Keratinocyte (primary cell): Measurements from ENCODE around the gene STUB1. TPM values are rescaled to one million over a fixed set of nuclear protein-coding genes. Genes with fewer than 3 reads are reported as not detected.

Experiments used
- DNase-seq: peaks from one replicate; pipeline ENCODE4 v3.0.0-alpha.2; 2011; ENCODE audit warnings: low read depth, missing footprints, low spot score
- FAIRE-seq: peaks from 2 replicates; lab custom pipeline; 2011; peaks lifted over from hg19 to GRCh38; lab: Jason Lieb, UNC
- H2AFZ ChIP-seq: 2 replicates; pipeline ENCODE4 v1.6.0; 2012; ENCODE audit warnings: low read length, control low read depth, inconsistent platforms; ENCODE audit not compliant: control insufficient read depth
- H3K27ac ChIP-seq: 2 replicates; pipeline ENCODE4 v1.5.1; 2011; ENCODE audit warnings: low read length; ENCODE audit not compliant: control insufficient read depth, insufficient read depth
- H3K27me3 ChIP-seq: 3 replicates; pipeline ENCODE4 v1.6.0; 2011; ENCODE audit warnings: low read length; ENCODE audit not compliant: control insufficient read depth, insufficient read depth; ENCODE audit errors: extremely low read depth
- H3K36me3 ChIP-seq, 2 experiments: 2 replicates in 1 of 2; 3 replicates in 1 of 2; pipeline ENCODE4 v1.5.1; 2011; ENCODE audit warnings: low read length in 2 of 2, mild to moderate bottlenecking in 1 of 2; ENCODE audit not compliant: control insufficient read depth in 2 of 2, insufficient read depth in 2 of 2; ENCODE audit errors: extremely low read depth in 1 of 2
- H3K4me1 ChIP-seq: 3 replicates; pipeline ENCODE4 v1.5.1; 2011; ENCODE audit warnings: low read length; ENCODE audit not compliant: control insufficient read depth, insufficient read depth; ENCODE audit errors: extremely low read depth
- H3K4me2 ChIP-seq: 3 replicates; pipeline ENCODE4 v1.6.0; 2011; ENCODE audit warnings: low read depth, low read length; ENCODE audit not compliant: control insufficient read depth, insufficient read depth; ENCODE audit errors: extremely low read depth
- H3K4me3 ChIP-seq, 3 experiments: fragments of 200-600 bp in 1 of 3; sonication (generic) in 1 of 3; 2 replicates in 2 of 3; 3 replicates in 1 of 3; pipeline ENCODE4 v1.5.1; 2011 to 2016; ENCODE audit warnings: low read length in 3 of 3, mild to moderate bottlenecking in 3 of 3, control low read depth in 2 of 3, inconsistent platforms in 1 of 3, low read depth in 1 of 3, mixed read lengths in 1 of 3, mixed run types in 1 of 3, moderate library complexity in 1 of 3; ENCODE audit not compliant: control insufficient read depth in 2 of 3, insufficient read depth in 2 of 3; ENCODE audit errors: extremely low read depth in 1 of 3
- H3K79me2 ChIP-seq: 2 replicates; pipeline ENCODE4 v1.6.0; 2012; ENCODE audit warnings: low read length; ENCODE audit not compliant: control insufficient read depth, insufficient read depth
- H3K9ac ChIP-seq: 3 replicates; pipeline ENCODE4 v1.6.0; 2011; ENCODE audit warnings: low read length; ENCODE audit not compliant: control insufficient read depth, insufficient read depth; ENCODE audit errors: extremely low read depth
- H3K9me1 ChIP-seq: 3 replicates; pipeline ENCODE4 v1.6.0; 2011; ENCODE audit warnings: low read length; ENCODE audit not compliant: control insufficient read depth, insufficient read depth; ENCODE audit errors: extremely low read depth
- H3K9me3 ChIP-seq: 2 replicates; pipeline ENCODE4 v1.5.1; 2012; ENCODE audit warnings: low read depth, low read length; ENCODE audit not compliant: control insufficient read depth
- H4K20me1 ChIP-seq: 3 replicates; pipeline ENCODE4 v1.6.0; 2011; ENCODE audit warnings: low read length; ENCODE audit not compliant: control insufficient read depth, insufficient read depth; ENCODE audit errors: extremely low read depth
- EZH2 ChIP-seq: IDR thresholded peaks from one replicate; pipeline ENCODE4 v1.6.1; 2012; ENCODE audit warnings: inconsistent platforms, mild to moderate bottlenecking, low read length, moderate library complexity
- dilution Hi-C: fragments of 300-500 bp; cut with MboI; formaldehyde crosslinking; loops from one replicate; pipeline ENCODE4 v1.7.0; 2020; ENCODE audit warnings: low sequenced_read_pairs; ENCODE audit not compliant: extremely low pct_ligation_motif_present
- polyA plus RNA-seq, 5 experiments: library from polyadenylated mRNA; depleted of rRNA in 3 of 5; stranded (reverse) in 3 of 5; stranded (forward) in 1 of 5; unstranded in 1 of 5; fragments of >200 nt; gene quantifications; 1 replicate in 1 of 5; 2 replicates in 3 of 5; 3 replicates in 1 of 5; pipeline versions ENCODE4 v1.2.1 to v1.2.3, GENCODE V29; 2011 to 2012; ENCODE audit warnings: missing spikeins in 2 of 5, low read depth in 1 of 5, low replicate concordance in 1 of 5
- TF ChIP-seq, protein P1 (sequence below), 3 experiments: IDR thresholded peaks in 1 of 3; conservative IDR thresholded peaks in 1 of 3; optimal IDR thresholded peaks in 1 of 3; 2 replicates in 2 of 3; 3 replicates in 1 of 3; pipeline versions ENCODE3 to v1.5.1; 2011; ENCODE audit warnings: low read length in 3 of 3, mild to moderate bottlenecking in 3 of 3, moderate library complexity in 2 of 3, control low read depth in 1 of 3, inconsistent platforms in 1 of 3; ENCODE audit not compliant: insufficient read depth in 2 of 3; ENCODE audit errors: extremely low read depth in 1 of 3

STUB1 gene
- polyA plus RNA-seq, 1 donor (not counting 4 experiments of a cell fraction or from before 2014, with no cell fraction given), result 124 TPM

GRCh38 chr16:678209-678857 lies 1.9 kb upstream of the STUB1 start:
- Histone ChIP-seq H2AFZ (no peak overlapping the region), H3K79me2 (peaks cover 26% of the 10 kb centered on the region), H4K20me1 (peaks cover 16% of the 10 kb centered on the region), H3K4me2 (no peak overlapping the region), H3K36me3 (peaks cover 16 to 20% of the 10 kb centered on the region in 2 experiments), H3K4me1 (peaks cover 44% of the 10 kb centered on the region), H3K9me1 (no peaks in the 10 kb centered on the region), H3K9ac (no peak overlapping the region), H3K27me3 (no peaks in the 10 kb centered on the region), H3K9me3 (no peaks in the 10 kb centered on the region), H3K4me3 (no peak overlapping the region), H3K27ac (no peak overlapping the region)
- dilution Hi-C loops, result no loop called here
- FAIRE-seq (no peak), DNase-seq (no peak)
- TF ChIP-seq, protein P1, sequence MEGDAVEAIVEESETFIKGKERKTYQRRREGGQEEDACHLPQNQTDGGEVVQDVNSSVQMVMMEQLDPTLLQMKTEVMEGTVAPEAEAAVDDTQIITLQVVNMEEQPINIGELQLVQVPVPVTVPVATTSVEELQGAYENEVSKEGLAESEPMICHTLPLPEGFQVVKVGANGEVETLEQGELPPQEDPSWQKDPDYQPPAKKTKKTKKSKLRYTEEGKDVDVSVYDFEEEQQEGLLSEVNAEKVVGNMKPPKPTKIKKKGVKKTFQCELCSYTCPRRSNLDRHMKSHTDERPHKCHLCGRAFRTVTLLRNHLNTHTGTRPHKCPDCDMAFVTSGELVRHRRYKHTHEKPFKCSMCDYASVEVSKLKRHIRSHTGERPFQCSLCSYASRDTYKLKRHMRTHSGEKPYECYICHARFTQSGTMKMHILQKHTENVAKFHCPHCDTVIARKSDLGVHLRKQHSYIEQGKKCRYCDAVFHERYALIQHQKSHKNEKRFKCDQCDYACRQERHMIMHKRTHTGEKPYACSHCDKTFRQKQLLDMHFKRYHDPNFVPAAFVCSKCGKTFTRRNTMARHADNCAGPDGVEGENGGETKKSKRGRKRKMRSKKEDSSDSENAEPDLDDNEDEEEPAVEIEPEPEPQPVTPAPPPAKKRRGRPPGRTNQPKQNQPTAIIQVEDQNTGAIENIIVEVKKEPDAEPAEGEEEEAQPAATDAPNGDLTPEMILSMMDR (optimal IDR thresholded peaks at IDR 0.05 in 1 of 3, IDR thresholded peaks at IDR 0.05 in 1 of 3, conservative IDR thresholded peaks at IDR 0.05 in 1 of 3; ENCODE audit: extremely low read depth in 1 of 3, insufficient read depth in 2 of 3, low read length in 3 of 3), result no peak
- no peak for TF ChIP-seq EZH2

GRCh38 chr16:678858-679813 lies 1.1 kb upstream of the STUB1 start:
- Histone ChIP-seq H2AFZ (peak overlapping the region; percentile 46), H3K27me3 (no peaks in the 10 kb centered on the region), H3K36me3 (peaks cover 14 to 21% of the 10 kb centered on the region in 2 experiments), H3K9me1 (no peaks in the 10 kb centered on the region), H3K9me3 (no peaks in the 10 kb centered on the region), H3K4me1 (peaks cover 48% of the 10 kb centered on the region), H3K27ac (no peak overlapping the region), H4K20me1 (peaks cover 16% of the 10 kb centered on the region), H3K79me2 (peaks cover 30% of the 10 kb centered on the region), H3K9ac (peak overlapping the region; percentile 44), H3K4me2 (peak overlapping the region; percentile 64), H3K4me3 (peak overlapping the region; percentile 30 to 59 (median 35))
- dilution Hi-C loops, result no loop called here
- FAIRE-seq, result no peak
- no peak for DNase-seq
- TF ChIP-seq EZH2, result no peak
- TF ChIP-seq, protein P1 (optimal IDR thresholded peaks at IDR 0.05 in 1 of 3, IDR thresholded peaks at IDR 0.05 in 1 of 3, conservative IDR thresholded peaks at IDR 0.05 in 1 of 3; ENCODE audit: extremely low read depth in 1 of 3, insufficient read depth in 2 of 3, low read length in 3 of 3), result no peak
